ENCODE measurements around the gene RAMP3. TPM values are rescaled to one million over a fixed set of nuclear protein-coding genes. Genes with fewer than 3 reads are reported as not detected.

The RAMP3 gene
- total RNA-seq, 4 donors from 2014 or later: 14.4 to 62.9 (median 33.6) TPM

- H3K4me1 ChIP-seq: no peaks in the 10 kb centered on the region
- no peaks in the 10 kb centered on the region for H3K36me3 ChIP-seq
- H3K27ac ChIP-seq: no peak overlapping the region
- 87% methylated on average over 9 of the region's 9 CpGs for WGBS
- no peaks in the 10 kb centered on the region for H3K9me3 ChIP-seq
- peak in 1 of 2 donors; percentile 48 for DNase-seq (ENCODE audit: low spot score in 2 of 2)
- H3K4me3 ChIP-seq: no peak overlapping the region
- TF ChIP-seq POLR2AphosphoS5 (IDR thresholded peaks at IDR 0.05) (no peak), EP300 (IDR thresholded peaks at IDR 0.05) (no peak), POLR2A (IDR thresholded peaks at IDR 0.05) (no peak), CTCF (IDR thresholded peaks at IDR 0.05) (no peak)
- H3K27me3 ChIP-seq: no peaks in the 10 kb centered on the region
These were observed 29.7 kb downstream of the RAMP3 start for GRCh38 chr7:45187089-45187945.

DNA sequence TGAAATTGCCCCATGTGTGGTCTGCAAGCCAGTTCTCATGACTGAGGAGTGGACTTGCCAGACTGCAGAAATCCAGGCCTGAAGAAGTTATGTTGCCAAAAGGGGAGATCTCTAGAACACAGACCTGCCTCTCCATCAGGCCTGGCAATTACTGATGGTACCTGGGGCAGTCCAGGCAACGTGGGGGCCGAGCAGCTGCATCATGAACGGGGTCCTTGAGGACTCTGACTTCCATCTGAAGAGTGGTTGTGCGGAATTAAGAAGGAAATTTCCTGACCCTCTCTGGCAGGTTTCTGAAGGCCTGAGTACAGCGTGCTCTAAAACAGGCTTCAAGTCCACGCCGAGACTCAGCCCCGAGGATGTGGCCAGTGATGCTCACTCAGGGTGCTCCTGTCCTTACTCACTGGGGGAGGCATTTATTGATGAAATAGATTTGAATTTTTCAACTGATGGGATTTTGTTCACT lies 30.4 kb downstream of the RAMP3 start:
- no peaks in the 10 kb centered on the region for H3K9me3 ChIP-seq
- no peaks in the 10 kb centered on the region for H3K27me3 ChIP-seq
- H3K4me1 ChIP-seq: no peaks in the 10 kb centered on the region
- WGBS: 85% methylated on average over 8 of the region's 8 CpGs
- no peaks in the 10 kb centered on the region for H3K36me3 ChIP-seq
- no peak overlapping the region for H3K27ac ChIP-seq
- H3K4me3 ChIP-seq: no peak overlapping the region
- TF ChIP-seq CTCF (IDR thresholded peaks at IDR 0.05) (no peak), POLR2AphosphoS5 (IDR thresholded peaks at IDR 0.05) (no peak), EP300 (IDR thresholded peaks at IDR 0.05) (no peak), POLR2A (IDR thresholded peaks at IDR 0.05) (no peak)
- peak in 1 of 2 donors; percentile 50 for DNase-seq (ENCODE audit: low spot score in 2 of 2)

GRCh38 chr7:45188736-45189135 lies 31.1 kb downstream of the RAMP3 start:
- no peaks in the 10 kb centered on the region for H3K27me3 ChIP-seq
- H3K36me3 ChIP-seq: no peaks in the 10 kb centered on the region
- H3K4me1 ChIP-seq: no peaks in the 10 kb centered on the region
- no peaks in the 10 kb centered on the region for H3K9me3 ChIP-seq
- H3K4me3 ChIP-seq: no peak overlapping the region
- TF ChIP-seq POLR2AphosphoS5 (IDR thresholded peaks at IDR 0.05) (no peak), CTCF (IDR thresholded peaks at IDR 0.05) (no peak), POLR2A (IDR thresholded peaks at IDR 0.05) (no peak), EP300 (IDR thresholded peaks at IDR 0.05) (no peak)
- no peak overlapping the region for H3K27ac ChIP-seq
- 81% methylated on average over 4 of the region's 10 CpGs for WGBS
- peak in 1 of 2 donors; percentile 47 for DNase-seq (ENCODE audit: low spot score in 2 of 2)

- no peak overlapping the region for H3K4me3 ChIP-seq
- WGBS: 87% methylated on average over 20 of the region's 20 CpGs
- no peak overlapping the region for H3K27ac ChIP-seq
- TF ChIP-seq POLR2A (IDR thresholded peaks at IDR 0.05) (no peak), EP300 (IDR thresholded peaks at IDR 0.05) (no peak), POLR2AphosphoS5 (IDR thresholded peaks at IDR 0.05) (no peak), CTCF (IDR thresholded peaks at IDR 0.05) (no peak)
- H3K27me3 ChIP-seq: no peaks in the 10 kb centered on the region
- H3K4me1 ChIP-seq: no peaks in the 10 kb centered on the region
- no peaks in the 10 kb centered on the region for H3K9me3 ChIP-seq
- H3K36me3 ChIP-seq: no peaks in the 10 kb centered on the region
- DNase-seq (ENCODE audit: low spot score in 2 of 2): peak in 1 of 2 donors; percentile 73
These were observed 31.8 kb downstream of the RAMP3 start for GRCh38 chr7:45189151-45189970.

Measured in suprapubic skin (tissue), 4 donors.